Stimulated activated effector memory CD8-positive, alpha-beta T cell treated with anti-CD3 and anti-CD28 coated beads, Interleukin-12 subunit alpha, Interleukin-12 subunit beta, amount 100 ng/mL, for 72 hours (primary cell): ENCODE results near the gene UMOD.

Experiments
- ATAC-seq: fragments of 150-1000 bp; cut with Tn5 transposase; 2 replicates; pipeline ENCODE4 v1.10.0; 2021
- DNase-seq, 2 donors: peaks; one replicate each; pipeline ENCODE4 v3.0.0; 2021 to 2022; ENCODE audit warnings: low spot score in 2 of 2
- H3K27ac Mint-ChIP-seq: one replicate; pipeline ENCODE4 v1.8.0; 2022; ENCODE audit warnings: mild to moderate bottlenecking, mixed read lengths
- H3K36me3 Mint-ChIP-seq: one replicate; pipeline ENCODE4 v1.8.0; 2022; ENCODE audit warnings: mild to moderate bottlenecking, mixed read lengths
- H3K4me1 Mint-ChIP-seq: one replicate; pipeline ENCODE4 v1.8.0; 2022; ENCODE audit warnings: mixed read lengths
- H3K4me3 Mint-ChIP-seq: one replicate; pipeline ENCODE4 v1.8.0; 2022; ENCODE audit warnings: mild to moderate bottlenecking, mixed read lengths
- H3K9me3 Mint-ChIP-seq: one replicate; pipeline ENCODE4 v1.8.0; 2022; ENCODE audit warnings: mixed read lengths

Gene UMOD

GRCh38 chr16:20306401-20306800 lies 46.1 kb downstream of the UMOD start:
- ATAC-seq = no peak
- Mint-ChIP-seq H3K4me3 (no peak overlapping the region), H3K4me1 (no peaks in the 10 kb centered on the region), H3K36me3 (no peaks in the 10 kb centered on the region), H3K27ac (no peak overlapping the region), H3K9me3 (no peaks in the 10 kb centered on the region)
- DNase-seq = no peak

GRCh38 chr16:20303012-20303411 lies 49.5 kb downstream of the UMOD start:
- DNase-seq (no peak), ATAC-seq (no peak)
- Mint-ChIP-seq H3K9me3 (no peaks in the 10 kb centered on the region), H3K27ac (no peak overlapping the region), H3K4me1 (peaks cover 6% of the 10 kb centered on the region), H3K36me3 (no peaks in the 10 kb centered on the region), H3K4me3 (no peak overlapping the region)

GRCh38 chr16:20302389-20302788 lies 50.1 kb downstream of the UMOD start:
- Mint-ChIP-seq H3K4me3 (no peak overlapping the region), H3K36me3 (no peaks in the 10 kb centered on the region), H3K4me1 (peaks cover 6% of the 10 kb centered on the region), H3K9me3 (no peaks in the 10 kb centered on the region), H3K27ac (no peak overlapping the region)
- no peak for DNase-seq
- ATAC-seq = no peak

- no peak for DNase-seq
- Mint-ChIP-seq H3K4me3 (no peak overlapping the region), H3K27ac (no peak overlapping the region), H3K36me3 (no peaks in the 10 kb centered on the region), H3K9me3 (no peaks in the 10 kb centered on the region), H3K4me1 (peaks cover 6% of the 10 kb centered on the region)
- no peak for ATAC-seq
Measured at GRCh38 chr16:20301840-20302239, 50.7 kb downstream of the UMOD start.

GRCh38 chr16:20300312-20301097 lies 52.0 kb downstream of the UMOD start:
- Mint-ChIP-seq H3K9me3 (no peaks in the 10 kb centered on the region), H3K27ac (no peak overlapping the region), H3K4me1 (peaks cover 6% of the 10 kb centered on the region), H3K4me3 (no peak overlapping the region), H3K36me3 (no peaks in the 10 kb centered on the region)
- peak in 1 of 2 donors; percentile 56 for DNase-seq
- ATAC-seq = peak; percentile 52

- Mint-ChIP-seq H3K36me3 (no peaks in the 10 kb centered on the region), H3K4me1 (peaks cover 6% of the 10 kb centered on the region), H3K9me3 (no peaks in the 10 kb centered on the region), H3K4me3 (no peak overlapping the region), H3K27ac (no peak overlapping the region)
- no peak for DNase-seq
- ATAC-seq = no peak
Measured at GRCh38 chr16:20298452-20298851, 54.1 kb downstream of the UMOD start.

- H3K27ac Mint-ChIP-seq = no peak overlapping the region
- no peak overlapping the region for H3K4me3 Mint-ChIP-seq
Measured at GRCh38 chr16:20291208-20292206, 61.0 kb downstream of the UMOD start.

GRCh38 chr16:20289571-20289970 lies 62.9 kb downstream of the UMOD start:
- no peak overlapping the region for H3K27ac Mint-ChIP-seq

More at GRCh38 chr16:20291208-20292206, 61.0 kb downstream of the UMOD start:
- DNase-seq (no peak), ATAC-seq (no peak)
- H3K4me1 Mint-ChIP-seq = no peaks in the 10 kb centered on the region
- no peaks in the 10 kb centered on the region for H3K36me3 Mint-ChIP-seq
- H3K9me3 Mint-ChIP-seq = no peaks in the 10 kb centered on the region

GRCh38 chr16:20285993-20286499 lies 66.5 kb downstream of the UMOD start:
- H3K4me3 Mint-ChIP-seq = no peak overlapping the region
- H3K27ac Mint-ChIP-seq = no peak overlapping the region
- ATAC-seq = no peak
- no peak for DNase-seq
- H3K4me1 Mint-ChIP-seq = no peaks in the 10 kb centered on the region
- H3K36me3 Mint-ChIP-seq = no peaks in the 10 kb centered on the region
- H3K9me3 Mint-ChIP-seq = peaks cover 4% of the 10 kb centered on the region

More at GRCh38 chr16:20289571-20289970, 62.9 kb downstream of the UMOD start:
- Mint-ChIP-seq H3K4me1 (no peaks in the 10 kb centered on the region), H3K36me3 (no peaks in the 10 kb centered on the region), H3K4me3 (no peak overlapping the region), H3K9me3 (peaks cover 2% of the 10 kb centered on the region)
- ATAC-seq (no peak), DNase-seq (no peak)
